H1 (cell line): ENCODE measurements around the gene GPATCH2L. TPM values are rescaled to one million over a fixed set of nuclear protein-coding genes. Genes with fewer than 3 reads are reported as not detected.

Source experiments
- CTCF ChIA-PET: fragments of 300-600 bp; sonication (Branson Sonifier 250); formaldehyde crosslinking; loops from one replicate; lab custom pipeline; 2021; ENCODE audit not compliant: partially characterized antibody; lab: Charles Lee
- POLR2A ChIA-PET: fragments of 300-600 bp; sonication (Branson Sonifier 250); formaldehyde crosslinking; loops from one replicate; lab custom pipeline; 2021; ENCODE audit warnings: inconsistent platforms; ENCODE audit not compliant: partially characterized antibody; lab: Charles Lee
- DNase-seq, 2 experiments: peaks; one replicate each; pipeline versions ENCODE4 v3.0.0 to v3.0.0-alpha.2; 2010 to 2022; ENCODE audit warnings: low spot score in 2 of 2, low read depth in 1 of 2, mixed read lengths in 1 of 2
- FAIRE-seq: peaks from 2 replicates; lab custom pipeline; 2011; peaks lifted over from hg19 to GRCh38; lab: Jason Lieb, UNC
- H2AFZ ChIP-seq: 2 replicates; pipeline ENCODE4 v1.8.1; 2012; ENCODE audit warnings: low read length, inconsistent platforms
- H2AK5ac ChIP-seq: 2 replicates; pipeline ENCODE4 v1.6.1; 2013; ENCODE audit warnings: low read depth, low read length
- H2BK120ac ChIP-seq: replicated peaks from 2 replicates; pipeline ENCODE3; 2013; ENCODE audit warnings: low read depth, low read length, inconsistent platforms
- H2BK12ac ChIP-seq: 2 replicates; pipeline ENCODE4 v1.6.1; 2013; ENCODE audit warnings: low read depth, low read length
- H2BK15ac ChIP-seq: 2 replicates; pipeline ENCODE4 v1.6.1; 2013; ENCODE audit warnings: low read length
- H2BK20ac ChIP-seq: 2 replicates; pipeline ENCODE4 v1.6.1; 2013; ENCODE audit warnings: low read length
- H2BK5ac ChIP-seq: 2 replicates; pipeline ENCODE4 v1.6.1; 2013; ENCODE audit warnings: low read depth, low read length
- H3K14ac ChIP-seq: 2 replicates; pipeline ENCODE4 v1.6.1; 2013; ENCODE audit warnings: inconsistent platforms; ENCODE audit not compliant: insufficient read length
- H3K18ac ChIP-seq: 2 replicates; pipeline ENCODE4 v1.6.1; 2013; ENCODE audit warnings: low read length; ENCODE audit errors: extremely low read depth
- H3K23ac ChIP-seq: 2 replicates; pipeline ENCODE4 v1.6.1; 2013; ENCODE audit warnings: inconsistent platforms; ENCODE audit not compliant: insufficient read length
- H3K23me2 ChIP-seq: 2 replicates; pipeline ENCODE4 v1.6.1; 2013; ENCODE audit warnings: low read depth, low read length
- H3K27ac ChIP-seq: 2 replicates; pipeline ENCODE4 v1.6.1; 2011; ENCODE audit warnings: low read depth, low read length, inconsistent platforms
- H3K27me3 ChIP-seq, 4 experiments: replicated peaks in 1 of 4; 1 replicate in 1 of 4; 2 replicates in 3 of 4; pipeline versions ENCODE4 v1.6.1 to v1.8.1; 2011 to 2013; ENCODE audit warnings: low read length in 3 of 4, mild to moderate bottlenecking in 3 of 4, inconsistent platforms in 2 of 4, mixed read lengths in 2 of 4, moderate library complexity in 1 of 4; ENCODE audit not compliant: control insufficient read depth in 3 of 4, insufficient read depth in 3 of 4; ENCODE audit errors: extremely low read depth in 1 of 4
- H3K36me3 ChIP-seq, 4 experiments: 2 replicates each; pipeline versions ENCODE4 v1.6.1 to v1.8.1; 2011 to 2013; ENCODE audit warnings: mild to moderate bottlenecking in 4 of 4, low read length in 3 of 4, moderate library complexity in 2 of 4, control low read depth in 1 of 4, inconsistent platforms in 1 of 4; ENCODE audit not compliant: insufficient read depth in 4 of 4, control insufficient read depth in 2 of 4
- H3K4ac ChIP-seq: replicated peaks from 2 replicates; pipeline ENCODE3; 2013; ENCODE audit warnings: low read length, low read depth, mixed read lengths, inconsistent platforms; ENCODE audit not compliant: insufficient read length
- H3K4me1 ChIP-seq, 4 experiments: replicated peaks in 1 of 4; 1 replicate in 1 of 4; 2 replicates in 3 of 4; pipeline versions ENCODE4 v1.6.1 to v1.8.1; 2011 to 2013; ENCODE audit warnings: low read length in 3 of 4, inconsistent platforms in 2 of 4, mixed read lengths in 1 of 4; ENCODE audit not compliant: insufficient read depth in 4 of 4, control insufficient read depth in 3 of 4
- H3K4me2 ChIP-seq, 2 experiments: 2 replicates each; pipeline versions ENCODE4 v1.6.1 to v1.8.1; 2011 to 2013; ENCODE audit warnings: low read depth in 2 of 2, low read length in 2 of 2, control low read depth in 1 of 2, inconsistent platforms in 1 of 2, mild to moderate bottlenecking in 1 of 2; ENCODE audit not compliant: insufficient read depth in 1 of 2
- H3K4me3 ChIP-seq, 4 experiments: fragments of 200-600, 300-600 bp in 1 of 4; sonication (generic), shearing (Covaris generic), sonication (Bioruptor Twin) in 1 of 4; 2 replicates each; pipeline versions ENCODE4 v1.5.1 to v1.8.1; 2011 to 2016; ENCODE audit warnings: low read length in 4 of 4, low read depth in 3 of 4, control low read depth in 2 of 4, inconsistent platforms in 2 of 4, mild to moderate bottlenecking in 2 of 4, mixed read lengths in 1 of 4, moderate library complexity in 1 of 4; ENCODE audit not compliant: insufficient read depth in 2 of 4; ENCODE audit errors: extremely low read depth in 1 of 4
- H3K56ac ChIP-seq: replicated peaks from 2 replicates; pipeline ENCODE3; 2013; ENCODE audit warnings: low read depth, mild to moderate bottlenecking, mixed read lengths, low read length, inconsistent platforms; ENCODE audit not compliant: insufficient read length
- H3K79me1 ChIP-seq: 2 replicates; pipeline ENCODE4 v1.6.1; 2013; ENCODE audit warnings: low read depth, low read length, control low read depth
- H3K79me2 ChIP-seq, 2 experiments: 2 replicates each; pipeline versions ENCODE4 v1.6.1 to v1.8.1; 2012 to 2013; ENCODE audit warnings: low read length in 2 of 2, mild to moderate bottlenecking in 2 of 2, inconsistent platforms in 1 of 2; ENCODE audit not compliant: insufficient read depth in 2 of 2, control insufficient read depth in 1 of 2
- H3K9ac ChIP-seq, 4 experiments: replicated peaks in 1 of 4; 1 replicate in 1 of 4; 2 replicates in 3 of 4; pipeline versions ENCODE4 v1.6.1 to v1.8.1; 2011 to 2013; ENCODE audit warnings: low read depth in 3 of 4, low read length in 3 of 4, control low read depth in 2 of 4, mild to moderate bottlenecking in 2 of 4, moderate library complexity in 2 of 4, inconsistent platforms in 1 of 4; ENCODE audit errors: extremely low read depth in 1 of 4
- H3K9me3 ChIP-seq, 2 experiments: 2 replicates each; pipeline versions ENCODE4 v1.6.1 to v1.8.1; 2012 to 2013; ENCODE audit warnings: mild to moderate bottlenecking in 2 of 2, moderate library complexity in 2 of 2, control low read depth in 1 of 2, inconsistent platforms in 1 of 2, low read depth in 1 of 2, low read length in 1 of 2, mixed read lengths in 1 of 2; ENCODE audit not compliant: insufficient read depth in 2 of 2
- H4K20me1 ChIP-seq, 2 experiments: replicated peaks in 1 of 2; 2 replicates each; pipeline versions ENCODE3 to v1.8.1; 2011 to 2013; ENCODE audit warnings: inconsistent platforms in 2 of 2, low read length in 2 of 2, mild to moderate bottlenecking in 1 of 2; ENCODE audit not compliant: insufficient read depth in 2 of 2, control insufficient read depth in 1 of 2
- H4K5ac ChIP-seq: 2 replicates; pipeline ENCODE4 v1.6.1; 2013; ENCODE audit warnings: low read length, low read depth, mixed read lengths, inconsistent platforms; ENCODE audit not compliant: insufficient read length
- H4K8ac ChIP-seq: 2 replicates; pipeline ENCODE4 v1.8.0; 2013; ENCODE audit warnings: mild to moderate bottlenecking, moderate library complexity, low read length, inconsistent platforms; ENCODE audit not compliant: insufficient read depth; ENCODE audit errors: extremely low read depth
- H4K91ac ChIP-seq: replicated peaks from 2 replicates; pipeline ENCODE3; 2013; ENCODE audit warnings: low read length, mixed read lengths, inconsistent platforms; ENCODE audit not compliant: insufficient read length
- EZH2 ChIP-seq: fragments of 200-600 bp; sonication (generic); IDR thresholded peaks from 2 replicates; pipeline ENCODE4 v1.7.1; 2012; ENCODE audit warnings: low read depth, mild to moderate bottlenecking, moderate library complexity, low read length, inconsistent platforms; ENCODE audit not compliant: severe bottlenecking
- SP2 ChIP-seq: IDR thresholded peaks from 2 replicates; pipeline ENCODE4 v1.6.1; 2012; ENCODE audit warnings: mild to moderate bottlenecking, low read length, inconsistent platforms
- WGBS, 2 experiments: shearing (Covaris generic) in 1 of 2; methylation state at CpG; one replicate each; pipeline versions ENCODE4 v1.1.6 to v1.1.7; 2013 to 2015; ENCODE audit warnings: low lambda C conversion rate in 2 of 2, mixed read lengths in 2 of 2, inconsistent platforms in 1 of 2, low coverage in 1 of 2, missing lambda C conversion rate in 1 of 2; ENCODE audit not compliant: insufficient replicate concordance in 2 of 2, insufficient coverage in 1 of 2, insufficient read length in 1 of 2; ENCODE audit errors: extremely low coverage in 1 of 2, missing lambda C conversion rate in 1 of 2; 5-methylcytosine and 5-hydroxymethylcytosine counted together
- polyA plus RNA-seq, 7 experiments: library from polyadenylated mRNA; depleted of rRNA in 3 of 7; stranded (reverse) in 5 of 7; unstranded in 2 of 7; fragments of >200 nt in 5 of 7; fragments of 200-250 nt in 2 of 7; gene quantifications; 1 replicate in 5 of 7; 2 replicates in 1 of 7; 4 replicates in 1 of 7; pipeline versions ENCODE4 v1.2.1 to v1.2.3, GENCODE V29; 2011 to 2013; ENCODE audit warnings: missing spikeins in 2 of 7, mixed read lengths in 2 of 7
- total RNA-seq: library from RNA; stranded (reverse); fragmentation: NEBNext Ultra II Directional; extraction: Animal tissue kit (Norgen Biotek cat#: 25700); gene quantifications from 2 replicates; pipeline ENCODE4 v1.2.1, GENCODE V29; 2021

Gene GPATCH2L
- total and polyA plus RNA-seq, 2 of the 8 experiments (the other 6 are each of a cell fraction or from before 2014, with no cell fraction given) = 26.0 to 54.9 TPM

DNA sequence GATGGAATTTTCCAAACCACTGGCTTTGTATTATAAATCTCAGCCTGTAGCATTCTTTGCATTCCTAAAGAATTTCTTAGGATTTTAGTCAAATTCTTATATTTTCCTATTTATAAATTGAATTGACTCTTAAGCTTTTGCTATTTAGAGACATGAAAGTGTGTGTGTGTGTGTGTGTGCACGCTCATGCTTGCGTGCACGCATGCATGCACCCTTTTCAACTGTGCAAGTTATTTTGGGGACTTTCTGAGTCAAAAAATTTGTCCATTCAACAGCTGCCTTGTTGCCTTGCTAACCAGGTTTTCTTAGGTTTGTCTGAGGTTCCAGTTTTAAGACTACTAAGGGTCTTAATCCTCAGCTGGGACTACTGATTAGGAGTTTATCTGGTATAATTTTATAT lies 42.6 kb downstream of the GPATCH2L start:
- no peak overlapping the region for H3K27ac ChIP-seq
- POLR2A ChIA-PET = interaction anchor here (0.6 to 1.4 kb wide), 2 partner anchors 9 to 12 kb away, joined by 3 read pairs; no protein-coding TSS in a partner anchor
- DNase-seq = no peak
- no peak overlapping the region for H3K56ac ChIP-seq
- no peak overlapping the region for H3K4me2 ChIP-seq
- H4K91ac ChIP-seq = no peak overlapping the region
- H3K9me3 ChIP-seq = no peaks in the 10 kb centered on the region
- H4K8ac ChIP-seq = no peak overlapping the region
- H3K4me3 ChIP-seq = no peak overlapping the region
- H3K4ac ChIP-seq = no peak overlapping the region
- no peak overlapping the region for H2AK5ac ChIP-seq
- no peak overlapping the region for H2BK12ac ChIP-seq
- no peaks in the 10 kb centered on the region for H3K27me3 ChIP-seq
- H3K14ac ChIP-seq = no peak overlapping the region
- H4K20me1 ChIP-seq = peaks cover 0 to 1% of the 10 kb centered on the region in 2 experiments
- H3K79me1 ChIP-seq = no peaks in the 10 kb centered on the region
- no peak overlapping the region for H3K9ac ChIP-seq
- no peaks in the 10 kb centered on the region; a peak in 1 of 7 replicates for H3K4me1 ChIP-seq
- H3K23me2 ChIP-seq = no peaks in the 10 kb centered on the region
- H2BK120ac ChIP-seq = no peak overlapping the region
- H3K23ac ChIP-seq = no peak overlapping the region
- CTCF ChIA-PET = interaction anchor here (0.6 to 2.8 kb wide), 5 partner anchors 12 to 314 kb away, joined by 3 to 9 read pairs (median 3); no protein-coding TSS in a partner anchor
- no peak overlapping the region for H4K5ac ChIP-seq
- no peak overlapping the region for H2BK5ac ChIP-seq
- no peaks in the 10 kb centered on the region for H3K79me2 ChIP-seq
- H2BK20ac ChIP-seq = no peak overlapping the region
- H2BK15ac ChIP-seq = no peak overlapping the region
- H3K36me3 ChIP-seq = peaks cover 6 to 60% (median 22%) of the 10 kb centered on the region in 4 experiments
- no peak for FAIRE-seq
- H2AFZ ChIP-seq = no peak overlapping the region
- TF ChIP-seq EZH2 (no peak), SP2 (no peak)
- 78% methylated on average over 3 of the region's 3 CpGs; no CpG with 5 or more reads in 1 of the 2 experiments for WGBS, 2 experiments
- H3K18ac ChIP-seq = no peak overlapping the region
